Hematopoietic multipotent progenitor cell treated with erythropoietin and hydrocortisone succinate and interleukin-3 and kit ligand, for 4 days (in vitro differentiated cells): ENCODE results near the gene NINL.
"Not testable (repeated sequence)": the region's sequence is repeated elsewhere in the genome, so short reads cannot be mapped to it uniquely, and the experiment has no call there.

Source experiments
- DNase-seq: peaks from one replicate; pipeline ENCODE4 v3.0.0-alpha.2; 2015

The NINL gene

DNA sequence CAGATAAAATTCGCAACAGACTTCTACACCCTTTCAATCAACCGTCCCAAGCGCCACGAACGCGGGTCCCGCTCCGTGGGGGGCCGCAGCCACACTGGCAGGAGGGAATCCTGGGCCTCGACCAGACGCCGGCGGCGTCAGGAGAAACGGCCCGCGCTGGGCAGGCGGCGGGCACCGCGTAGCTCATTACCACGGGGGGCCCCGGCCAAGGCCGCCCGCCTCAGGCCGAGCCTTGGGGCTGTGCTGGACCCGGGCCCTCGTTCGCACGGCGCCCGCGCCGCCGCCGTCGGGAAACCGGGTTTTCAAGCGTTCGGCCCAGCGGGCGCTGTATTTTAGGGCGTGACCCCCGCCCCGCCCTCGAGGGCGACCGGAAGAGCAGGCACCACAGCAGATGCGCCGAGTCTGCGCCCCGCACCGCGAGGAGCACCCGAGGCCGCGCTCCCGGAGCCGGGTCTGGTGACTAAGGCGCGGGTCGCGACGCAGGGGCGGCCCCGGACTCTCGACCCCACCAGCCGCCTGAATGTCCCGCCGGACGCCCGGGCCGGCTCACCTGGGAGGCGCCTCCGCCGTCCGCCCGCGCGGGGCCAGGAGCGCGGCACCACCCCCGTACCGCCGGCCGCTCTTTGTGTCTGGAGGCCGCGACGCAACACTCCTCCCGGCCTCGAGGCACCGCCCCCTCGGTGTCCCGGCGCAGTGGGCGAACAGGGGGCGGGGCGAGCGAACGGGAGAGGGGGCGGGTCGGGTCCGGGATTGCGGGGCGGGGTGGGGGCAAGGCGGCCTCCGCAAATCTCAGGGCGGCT is at the start of gene NINL:
NINL (minus strand) TSS at position 627 of the 800 bp plus-strand sequence. CDS start 58,944 bp downstream, outside the sequence.
- DNase-seq = peak; percentile 34

DNA sequence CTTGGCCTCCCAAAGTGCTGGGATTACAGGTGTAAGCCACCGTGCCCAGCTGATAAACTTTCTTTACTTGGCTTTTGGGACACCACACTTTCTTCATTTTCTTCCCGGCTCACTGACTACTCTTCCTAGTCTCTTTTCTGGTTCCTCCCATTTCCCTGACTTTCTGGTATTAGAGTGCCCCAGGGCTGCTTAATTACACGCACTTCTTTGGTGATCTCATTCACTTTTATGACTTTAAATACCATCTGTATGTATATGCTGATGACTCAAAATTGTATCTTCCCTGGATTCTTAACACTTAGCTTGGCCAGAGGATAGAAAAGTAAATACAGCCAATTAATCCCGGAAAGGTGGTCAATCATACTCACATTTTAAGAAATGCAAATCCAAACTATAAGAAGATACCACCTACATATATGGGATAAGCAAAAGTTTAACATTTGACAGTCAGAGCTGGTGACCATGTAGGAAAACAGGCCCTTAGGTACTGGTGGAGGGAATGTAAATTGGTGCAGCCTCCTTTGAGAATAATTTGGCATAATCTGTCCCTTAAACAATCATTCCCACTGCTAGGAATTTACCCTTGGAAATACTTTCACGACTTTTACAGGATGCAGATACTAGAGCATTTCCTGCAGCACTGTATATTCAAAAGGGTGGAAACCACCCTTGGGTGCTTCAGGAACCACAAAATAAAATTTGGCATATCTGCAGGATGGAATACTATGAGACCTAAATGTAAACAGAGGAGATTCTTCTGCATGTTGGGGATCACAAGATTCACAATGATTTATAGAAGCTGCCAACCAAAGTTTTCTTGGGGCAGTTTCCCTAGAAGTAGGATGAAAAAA is 47.8 kb upstream of the NINL start:
- DNase-seq = no peak

GRCh38 chr20:25630615-25631014 is 45.3 kb upstream of the NINL start:
- not testable (repeated sequence) for DNase-seq

- DNase-seq = no peak
Observed at GRCh38 chr20:25629816-25630499, 44.6 kb upstream of the NINL start.

DNA sequence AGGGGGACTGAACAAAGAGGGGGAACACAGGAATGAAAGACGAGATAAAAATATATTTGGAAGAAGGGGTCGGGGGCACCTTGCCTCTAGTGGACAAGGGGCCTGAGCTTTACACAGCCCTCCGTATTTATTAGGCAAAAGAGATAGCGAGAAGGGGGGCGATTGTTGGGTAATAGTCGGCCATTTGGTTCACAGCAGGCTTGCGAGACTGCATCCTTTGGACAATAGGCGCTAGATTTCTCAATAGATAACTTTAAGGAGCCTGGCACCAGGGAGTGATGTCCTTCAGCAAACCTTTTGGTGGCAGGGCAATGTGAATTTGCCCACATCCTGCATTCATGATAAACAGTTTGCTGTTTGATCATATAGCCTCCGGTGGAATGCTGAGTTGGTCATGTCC is 41.4 kb upstream of the NINL start:
- peak; percentile 9 for DNase-seq

DNA sequence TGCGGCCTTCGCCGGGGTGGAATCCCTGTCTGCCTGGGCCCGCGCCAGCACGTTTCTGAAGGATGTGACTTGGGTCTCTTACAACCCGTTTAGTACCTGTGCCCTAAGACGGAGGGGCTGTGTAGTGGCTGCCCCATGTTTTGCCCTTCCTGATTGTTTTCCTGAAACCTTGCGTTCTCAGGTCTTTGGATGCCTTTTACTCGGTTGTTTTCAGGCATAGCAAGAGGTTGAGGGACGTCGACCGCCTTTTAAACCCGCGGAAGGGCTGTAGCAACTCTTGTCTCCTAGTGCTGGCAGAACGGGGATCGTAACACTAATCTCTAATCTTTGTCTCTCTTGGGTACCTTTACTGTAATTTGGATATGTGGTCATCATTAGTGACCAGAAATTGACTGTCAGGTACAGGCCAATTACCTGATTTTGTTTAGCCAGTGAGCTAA is 39.2 kb upstream of the NINL start:
- DNase-seq = no peak

GRCh38 chr20:25623736-25624499 is 38.6 kb upstream of the NINL start, which contains the start of gene NANP:
Gene NANP (minus strand): TSS chr20:25624014. CDS start chr20:25623948, 66 bp downstream.
- peak; percentile 97 for DNase-seq

DNA sequence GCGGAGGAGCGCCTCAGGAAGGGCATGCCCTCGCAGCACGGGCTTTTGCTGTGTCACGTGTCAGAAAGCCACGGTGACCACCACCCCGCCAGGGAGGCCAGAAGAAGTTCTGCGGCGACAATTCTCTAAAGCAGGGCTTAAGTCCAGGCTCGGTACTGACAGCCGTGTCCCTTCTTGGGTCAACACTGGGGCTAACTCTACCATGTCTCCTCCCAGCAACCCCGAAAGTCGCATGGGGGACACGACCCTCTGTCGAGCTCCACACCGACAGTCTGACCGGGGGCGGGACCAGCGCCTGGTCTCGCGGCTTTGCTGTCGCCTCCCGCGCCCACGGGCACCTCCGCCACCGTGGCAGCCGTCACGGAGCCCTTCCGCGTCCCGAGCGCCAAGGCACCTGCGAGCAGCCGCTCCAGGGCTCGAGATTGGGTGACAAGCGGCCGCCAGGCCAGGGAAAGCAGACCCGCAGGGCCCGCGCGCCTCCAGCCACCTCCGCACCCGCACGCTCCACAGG is 37.9 kb upstream of the NINL start:
- DNase-seq = peak; percentile 65

GRCh38 chr20:25622450-25623224 is 37.3 kb upstream of the NINL start:
- DNase-seq = no peak

DNA sequence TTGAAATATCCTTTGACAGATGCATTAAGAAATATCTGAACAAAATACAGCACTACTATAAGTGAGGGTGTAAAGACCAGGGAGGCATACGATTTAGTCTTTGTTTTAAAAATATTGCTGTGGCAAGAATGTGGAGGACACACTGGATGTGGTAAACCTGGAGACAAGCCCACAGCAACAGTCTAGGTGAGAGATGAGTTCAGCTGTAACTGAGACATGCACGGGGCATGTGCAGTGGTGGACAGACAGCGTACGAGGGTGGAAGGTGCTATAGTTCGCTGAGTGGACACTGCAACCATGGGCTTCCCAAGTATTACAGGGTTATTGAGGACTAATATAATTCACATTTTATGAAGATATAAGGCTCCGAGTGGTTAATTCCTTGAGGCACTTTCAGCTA is 36.7 kb upstream of the NINL start:
- DNase-seq = no peak

DNA sequence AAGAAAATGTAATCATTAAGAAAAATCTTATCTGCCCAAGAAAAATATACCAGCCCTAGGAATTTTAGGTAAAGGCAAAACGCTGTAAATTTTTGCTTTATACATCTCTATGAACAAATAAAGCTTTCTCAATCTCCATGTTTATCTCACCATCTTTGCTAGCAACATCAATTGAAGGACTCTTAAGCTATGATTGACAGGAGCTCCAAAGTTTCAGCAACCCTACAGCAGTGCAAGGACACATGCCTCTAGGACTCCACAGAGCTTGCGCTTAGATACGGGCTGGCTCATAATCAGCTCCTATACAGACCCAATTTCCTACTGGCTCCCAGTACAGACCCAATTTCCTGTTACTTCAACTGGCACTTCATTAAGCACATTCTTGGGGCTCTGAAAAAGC is 34.2 kb upstream of the NINL start:
- DNase-seq = no peak

DNA sequence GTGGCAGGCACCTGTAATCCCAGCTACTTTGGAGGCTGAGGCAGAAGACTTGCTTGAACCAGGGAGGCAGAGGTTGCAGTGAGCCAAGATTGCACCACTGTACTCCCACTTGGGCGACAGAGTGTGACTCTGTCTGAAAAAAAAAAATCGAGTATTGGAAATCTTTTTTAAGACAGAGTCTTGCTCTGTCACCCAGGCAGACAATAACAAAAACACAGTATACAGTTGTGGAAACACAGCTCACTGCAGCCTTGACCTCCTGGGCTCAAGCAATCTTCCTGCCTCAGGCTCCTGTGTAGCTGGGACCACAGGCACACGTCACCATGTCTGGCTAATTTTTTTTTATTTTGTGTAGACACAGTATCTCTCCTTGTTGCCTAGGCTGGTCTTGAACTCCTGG is 23.4 kb upstream of the NINL start:
- no peak for DNase-seq

- peak; percentile 49 for DNase-seq
Observed at GRCh38 chr20:25606094-25606695, 20.9 kb upstream of the NINL start.

GRCh38 chr20:25605148-25605547 is 19.8 kb upstream of the NINL start:
- DNase-seq = no peak

GRCh38 chr20:25604611-25605010 is 19.3 kb upstream of the NINL start:
- DNase-seq = no peak

GRCh38 chr20:25602914-25603309 is 17.6 kb upstream of the NINL start:
- DNase-seq = not testable (repeated sequence)

GRCh38 chr20:25602191-25602913 is 17.0 kb upstream of the NINL start:
- not testable (repeated sequence) for DNase-seq

DNA sequence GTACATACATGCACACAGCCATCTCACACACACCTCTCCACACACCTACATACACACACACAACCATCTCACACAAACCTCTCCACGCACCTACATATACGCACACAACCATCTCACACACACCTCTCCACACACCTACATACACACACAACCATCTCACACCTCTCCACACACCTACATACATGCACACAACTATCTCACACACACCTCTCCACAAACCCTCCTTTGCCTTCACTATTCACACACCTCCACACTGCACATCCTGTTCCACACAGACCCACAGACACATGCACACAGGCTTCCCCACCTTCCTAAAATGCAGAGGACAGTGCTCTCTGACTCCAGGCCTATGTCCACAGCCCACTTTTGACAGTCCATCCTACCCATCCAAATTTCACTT is 16.3 kb upstream of the NINL start:
- DNase-seq = no peak

DNA sequence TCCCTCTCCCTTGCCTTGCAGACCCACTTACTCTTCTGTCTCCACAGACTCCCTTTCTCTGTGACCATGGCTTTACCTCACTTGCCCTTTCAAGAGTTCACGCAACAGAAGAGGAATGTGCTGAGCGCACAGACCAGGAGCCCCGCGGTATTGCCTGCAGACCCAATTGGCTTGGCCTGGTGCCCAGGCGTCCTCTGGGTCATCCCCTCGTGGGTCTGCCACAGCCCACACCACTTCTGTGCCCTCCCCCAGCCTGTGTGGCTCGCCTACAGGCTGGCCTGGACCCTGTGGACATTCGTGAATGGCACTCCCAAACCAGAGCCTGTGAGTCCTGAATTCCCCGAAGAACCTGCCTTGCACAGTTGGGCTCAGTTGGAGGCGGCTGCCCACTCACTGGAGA is 15.3 kb upstream of the NINL start:
- DNase-seq = no peak
